ENCODE measurements around the gene SETD5. TPM values are rescaled to one million over a fixed set of nuclear protein-coding genes. Genes with fewer than 3 reads are reported as not detected.

SETD5 gene
- total RNA-seq, 1 donor from 2014 or later = 233 TPM

DNA sequence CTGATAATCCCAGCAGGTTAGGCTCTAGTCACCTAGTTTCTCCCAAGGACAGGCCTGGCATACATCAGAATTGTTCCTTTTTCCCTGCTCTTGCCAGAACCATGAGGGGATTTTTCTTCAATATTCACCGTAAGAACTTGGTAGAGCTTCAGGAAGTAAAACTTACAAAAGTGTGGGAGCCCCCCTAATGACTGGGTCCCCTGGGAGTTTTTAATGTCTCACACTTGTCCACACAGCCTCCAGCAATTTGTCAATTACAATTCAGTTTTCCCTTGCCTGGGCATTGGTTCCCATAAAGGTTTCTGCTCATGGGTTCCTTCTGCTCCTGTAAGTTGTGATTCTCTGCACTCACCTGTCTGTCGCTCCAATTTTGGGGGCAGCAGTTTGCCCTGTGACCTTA, 127.7 kb downstream of the SETD5 start:
- DNase-seq (ENCODE audit: low spot score, unreplicated experiment) = no peak
- Mint-ChIP-seq H3K4me1 (ENCODE audit: low read depth) (no peaks in the 10 kb centered on the region), H3K9me3 (ENCODE audit: low read depth) (no peaks in the 10 kb centered on the region), H3K36me3 (ENCODE audit: insufficient read depth) (no peaks in the 10 kb centered on the region), H3K4me3 (ENCODE audit: low read depth) (no peak overlapping the region), H3K27ac (no peak overlapping the region), H3K27me3 (peaks cover 27% of the 10 kb centered on the region)
- TF ChIP-seq, protein P1, sequence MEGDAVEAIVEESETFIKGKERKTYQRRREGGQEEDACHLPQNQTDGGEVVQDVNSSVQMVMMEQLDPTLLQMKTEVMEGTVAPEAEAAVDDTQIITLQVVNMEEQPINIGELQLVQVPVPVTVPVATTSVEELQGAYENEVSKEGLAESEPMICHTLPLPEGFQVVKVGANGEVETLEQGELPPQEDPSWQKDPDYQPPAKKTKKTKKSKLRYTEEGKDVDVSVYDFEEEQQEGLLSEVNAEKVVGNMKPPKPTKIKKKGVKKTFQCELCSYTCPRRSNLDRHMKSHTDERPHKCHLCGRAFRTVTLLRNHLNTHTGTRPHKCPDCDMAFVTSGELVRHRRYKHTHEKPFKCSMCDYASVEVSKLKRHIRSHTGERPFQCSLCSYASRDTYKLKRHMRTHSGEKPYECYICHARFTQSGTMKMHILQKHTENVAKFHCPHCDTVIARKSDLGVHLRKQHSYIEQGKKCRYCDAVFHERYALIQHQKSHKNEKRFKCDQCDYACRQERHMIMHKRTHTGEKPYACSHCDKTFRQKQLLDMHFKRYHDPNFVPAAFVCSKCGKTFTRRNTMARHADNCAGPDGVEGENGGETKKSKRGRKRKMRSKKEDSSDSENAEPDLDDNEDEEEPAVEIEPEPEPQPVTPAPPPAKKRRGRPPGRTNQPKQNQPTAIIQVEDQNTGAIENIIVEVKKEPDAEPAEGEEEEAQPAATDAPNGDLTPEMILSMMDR (IDR thresholded peaks at IDR 0.05; ENCODE audit: unreplicated experiment) = no peak

Other genes starting within 250 kb of the SETD5 start
- gene SRGAP3, start 148.0 kb upstream of the SETD5 start, total RNA-seq = 20.7 and 21.4 TPM in 2 replicates
- gene THUMPD3, start 34.6 kb upstream of the SETD5 start, total RNA-seq = 61.3 and 62.4 TPM in 2 replicates
- gene LHFPL4, start 156.2 kb downstream of the SETD5 start, total RNA-seq = 0.55 and 0.64 TPM in 2 replicates

Data from progenitor cell of endocrine pancreas (in vitro differentiated cells).